ENCODE results near the gene CDH3.

CDH3 gene

DNA sequence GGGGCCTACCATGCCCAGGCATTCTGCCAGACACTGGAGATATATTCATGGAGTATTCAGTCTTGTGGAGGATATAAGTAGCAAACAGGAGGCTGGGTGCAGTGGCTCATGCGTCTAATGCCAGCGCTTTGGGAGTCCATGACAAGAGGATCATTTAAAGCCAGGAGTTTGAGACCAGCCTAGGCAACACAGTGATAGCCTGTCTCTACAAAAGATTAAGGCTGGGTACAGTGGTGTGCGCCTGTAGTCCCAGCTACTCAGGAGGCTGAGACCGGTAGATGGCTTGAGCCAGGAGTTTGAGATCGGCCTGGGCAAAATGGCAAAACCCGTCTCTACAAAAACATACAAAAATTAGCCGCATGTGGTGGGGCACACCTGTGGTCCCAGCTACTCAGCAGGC is 37.7 kb upstream of the CDH3 start:
- Histone ChIP-seq H3K27me3 (ENCODE audit: control insufficient read depth, low read length) (no peaks in the 10 kb centered on the region), H4K20me1 (ENCODE audit: control insufficient read depth, insufficient read depth, low read depth, low read length) (no peaks in the 10 kb centered on the region), H3F3A (ENCODE audit: control insufficient read depth, insufficient read depth) (no peaks in the 10 kb centered on the region), H3K36me3 (ENCODE audit: control insufficient read depth, low read length) (no peaks in the 10 kb centered on the region), H3K9me2 (replicated peaks; ENCODE audit: control insufficient read depth, low read length) (no peaks in the 10 kb centered on the region), H3K27ac (ENCODE audit: low read depth, low read length) (no peak overlapping the region), H3K9me3 (ENCODE audit: control insufficient read depth, insufficient read depth, low read length) (no peaks in the 10 kb centered on the region), H3K4me1 (ENCODE audit: control insufficient read depth, low read length) (no peaks in the 10 kb centered on the region), H3K4me2 (ENCODE audit: low read length) (no peak overlapping the region), H3K4me3 (ENCODE audit: low read length) (no peak overlapping the region), H3K79me2 (ENCODE audit: control insufficient read depth, low read length) (no peaks in the 10 kb centered on the region)
- TF ChIP-seq, protein P1, sequence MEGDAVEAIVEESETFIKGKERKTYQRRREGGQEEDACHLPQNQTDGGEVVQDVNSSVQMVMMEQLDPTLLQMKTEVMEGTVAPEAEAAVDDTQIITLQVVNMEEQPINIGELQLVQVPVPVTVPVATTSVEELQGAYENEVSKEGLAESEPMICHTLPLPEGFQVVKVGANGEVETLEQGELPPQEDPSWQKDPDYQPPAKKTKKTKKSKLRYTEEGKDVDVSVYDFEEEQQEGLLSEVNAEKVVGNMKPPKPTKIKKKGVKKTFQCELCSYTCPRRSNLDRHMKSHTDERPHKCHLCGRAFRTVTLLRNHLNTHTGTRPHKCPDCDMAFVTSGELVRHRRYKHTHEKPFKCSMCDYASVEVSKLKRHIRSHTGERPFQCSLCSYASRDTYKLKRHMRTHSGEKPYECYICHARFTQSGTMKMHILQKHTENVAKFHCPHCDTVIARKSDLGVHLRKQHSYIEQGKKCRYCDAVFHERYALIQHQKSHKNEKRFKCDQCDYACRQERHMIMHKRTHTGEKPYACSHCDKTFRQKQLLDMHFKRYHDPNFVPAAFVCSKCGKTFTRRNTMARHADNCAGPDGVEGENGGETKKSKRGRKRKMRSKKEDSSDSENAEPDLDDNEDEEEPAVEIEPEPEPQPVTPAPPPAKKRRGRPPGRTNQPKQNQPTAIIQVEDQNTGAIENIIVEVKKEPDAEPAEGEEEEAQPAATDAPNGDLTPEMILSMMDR (IDR thresholded peaks at IDR 0.05; ENCODE audit: low read depth, low read length, poor library complexity, severe bottlenecking) = no peak
- no peak for TF ChIP-seq EZH2phosphoT487 (IDR thresholded peaks at IDR 0.05; ENCODE audit: borderline replicate concordance, low read length)

DNA sequence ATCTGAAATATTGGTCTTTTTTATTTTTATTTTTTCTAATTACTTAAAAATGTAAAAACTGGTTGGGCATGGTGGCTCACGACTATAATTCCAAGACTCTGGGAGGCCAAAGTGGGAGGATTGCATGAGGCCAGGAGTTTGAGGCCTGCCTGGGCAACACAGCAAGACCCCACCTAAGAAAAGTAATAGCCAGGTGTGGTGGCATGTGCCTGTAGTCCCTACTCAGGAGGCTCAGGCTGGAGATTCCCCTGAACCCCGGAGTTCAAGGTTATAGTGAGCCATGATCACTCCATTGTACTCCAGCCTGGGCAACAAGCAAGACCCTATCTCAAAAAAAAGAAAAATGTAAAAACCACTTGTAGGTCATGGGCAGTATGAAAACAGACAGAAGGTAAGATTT is 36.8 kb upstream of the CDH3 start:
- Histone ChIP-seq H3K27me3 (ENCODE audit: control insufficient read depth, low read length) (no peaks in the 10 kb centered on the region), H3K27ac (ENCODE audit: low read depth, low read length) (no peak overlapping the region), H4K20me1 (ENCODE audit: control insufficient read depth, insufficient read depth, low read depth, low read length) (no peaks in the 10 kb centered on the region), H3K4me2 (ENCODE audit: low read length) (no peak overlapping the region), H3F3A (ENCODE audit: control insufficient read depth, insufficient read depth) (no peaks in the 10 kb centered on the region), H3K4me3 (ENCODE audit: low read length) (no peak overlapping the region), H3K79me2 (ENCODE audit: control insufficient read depth, low read length) (no peaks in the 10 kb centered on the region), H3K4me1 (ENCODE audit: control insufficient read depth, low read length) (no peaks in the 10 kb centered on the region), H3K9me3 (ENCODE audit: control insufficient read depth, insufficient read depth, low read length) (no peaks in the 10 kb centered on the region), H3K36me3 (ENCODE audit: control insufficient read depth, low read length) (no peaks in the 10 kb centered on the region), H3K9me2 (replicated peaks; ENCODE audit: control insufficient read depth, low read length) (no peaks in the 10 kb centered on the region)
- no peak for TF ChIP-seq EZH2phosphoT487 (IDR thresholded peaks at IDR 0.05; ENCODE audit: borderline replicate concordance, low read length)
- TF ChIP-seq, protein P1 (IDR thresholded peaks at IDR 0.05; ENCODE audit: low read depth, low read length, poor library complexity, severe bottlenecking) = no peak

- no peaks in the 10 kb centered on the region for H3K36me3 ChIP-seq (ENCODE audit: control insufficient read depth, low read length)
- TF ChIP-seq, protein P1 (IDR thresholded peaks at IDR 0.05; ENCODE audit: low read depth, low read length, poor library complexity, severe bottlenecking) = no peak
- no peaks in the 10 kb centered on the region for H3F3A ChIP-seq (ENCODE audit: control insufficient read depth, insufficient read depth)
- H3K27ac ChIP-seq (ENCODE audit: low read depth, low read length) = no peak overlapping the region
- H3K4me2 ChIP-seq (ENCODE audit: low read length) = no peak overlapping the region
- no peaks in the 10 kb centered on the region for H3K4me1 ChIP-seq (ENCODE audit: control insufficient read depth, low read length)
- no peaks in the 10 kb centered on the region for H3K9me2 ChIP-seq (replicated peaks; ENCODE audit: control insufficient read depth, low read length)
- H4K20me1 ChIP-seq (ENCODE audit: control insufficient read depth, insufficient read depth, low read depth, low read length) = no peaks in the 10 kb centered on the region
- no peaks in the 10 kb centered on the region for H3K79me2 ChIP-seq (ENCODE audit: control insufficient read depth, low read length)
- no peaks in the 10 kb centered on the region; the same call in 1 of the 2 replicates for H3K27me3 ChIP-seq (ENCODE audit: control insufficient read depth, low read length)
- H3K9me3 ChIP-seq (ENCODE audit: control insufficient read depth, insufficient read depth, low read length) = no peaks in the 10 kb centered on the region
- H3K4me3 ChIP-seq (ENCODE audit: low read length) = no peak overlapping the region
These were observed 32.1 kb upstream of the CDH3 start for GRCh38 chr16:68612996-68613395.

- Histone ChIP-seq H3K79me2 (ENCODE audit: control insufficient read depth, low read length) (no peaks in the 10 kb centered on the region), H3K4me3 (ENCODE audit: low read length) (no peak overlapping the region), H3K36me3 (ENCODE audit: control insufficient read depth, low read length) (no peaks in the 10 kb centered on the region), H3K4me1 (ENCODE audit: control insufficient read depth, low read length) (no peaks in the 10 kb centered on the region), H3K4me2 (ENCODE audit: low read length) (no peak overlapping the region), H3K27ac (ENCODE audit: low read depth, low read length) (no peak overlapping the region), H3K9me2 (replicated peaks; ENCODE audit: control insufficient read depth, low read length) (no peaks in the 10 kb centered on the region), H3K27me3 (ENCODE audit: control insufficient read depth, low read length) (no peaks in the 10 kb centered on the region; the same call in 1 of the 2 replicates), H3F3A (ENCODE audit: control insufficient read depth, insufficient read depth) (no peaks in the 10 kb centered on the region), H4K20me1 (ENCODE audit: control insufficient read depth, insufficient read depth, low read depth, low read length) (no peaks in the 10 kb centered on the region), H3K9me3 (ENCODE audit: control insufficient read depth, insufficient read depth, low read length) (no peaks in the 10 kb centered on the region)
- TF ChIP-seq EZH2phosphoT487 (IDR thresholded peaks at IDR 0.05; ENCODE audit: borderline replicate concordance, low read length) = no peak
- TF ChIP-seq, protein P1 (IDR thresholded peaks at IDR 0.05; ENCODE audit: low read depth, low read length, poor library complexity, severe bottlenecking) = no peak
These were observed 27.4 kb upstream of the CDH3 start for GRCh38 chr16:68617734-68618133.

All from DOHH2 (cell line).